GM12892 (cell line): ENCODE data around the gene BBS10.

Source experiments
- POLR2A ChIP-seq: IDR thresholded peaks from 2 replicates; pipeline ENCODE4 v1.6.1; 2011; ENCODE audit warnings: low read depth, low read length, control low read depth
- POLR2AphosphoS5 ChIP-seq: IDR thresholded peaks from 2 replicates; pipeline ENCODE4 v1.6.1; 2011; ENCODE audit warnings: low read depth, low read length, control low read depth
- TAF1 ChIP-seq: IDR thresholded peaks from 2 replicates; pipeline ENCODE4 v1.6.1; 2011; ENCODE audit warnings: low read depth, mild to moderate bottlenecking, control low read depth, low read length, borderline replicate concordance

- TF ChIP-seq POLR2AphosphoS5 = no peak
- TF ChIP-seq TAF1 = no peak
- no peak for TF ChIP-seq POLR2A
Observed at GRCh38 chr12:76360316-76360715, 12.1 kb upstream of the BBS10 start.
